HG03469 (cell line): ENCODE results near the gene FAM161B.

Experiments used
- ATAC-seq: cut with Tn5 transposase; IDR thresholded peaks from one replicate; pipeline ENCODE4 v1.9.1; 2021; ENCODE audit warnings: mild to moderate bottlenecking, moderate library complexity, moderate number of reproducible peaks; ENCODE audit not compliant: unreplicated experiment

FAM161B gene

DNA sequence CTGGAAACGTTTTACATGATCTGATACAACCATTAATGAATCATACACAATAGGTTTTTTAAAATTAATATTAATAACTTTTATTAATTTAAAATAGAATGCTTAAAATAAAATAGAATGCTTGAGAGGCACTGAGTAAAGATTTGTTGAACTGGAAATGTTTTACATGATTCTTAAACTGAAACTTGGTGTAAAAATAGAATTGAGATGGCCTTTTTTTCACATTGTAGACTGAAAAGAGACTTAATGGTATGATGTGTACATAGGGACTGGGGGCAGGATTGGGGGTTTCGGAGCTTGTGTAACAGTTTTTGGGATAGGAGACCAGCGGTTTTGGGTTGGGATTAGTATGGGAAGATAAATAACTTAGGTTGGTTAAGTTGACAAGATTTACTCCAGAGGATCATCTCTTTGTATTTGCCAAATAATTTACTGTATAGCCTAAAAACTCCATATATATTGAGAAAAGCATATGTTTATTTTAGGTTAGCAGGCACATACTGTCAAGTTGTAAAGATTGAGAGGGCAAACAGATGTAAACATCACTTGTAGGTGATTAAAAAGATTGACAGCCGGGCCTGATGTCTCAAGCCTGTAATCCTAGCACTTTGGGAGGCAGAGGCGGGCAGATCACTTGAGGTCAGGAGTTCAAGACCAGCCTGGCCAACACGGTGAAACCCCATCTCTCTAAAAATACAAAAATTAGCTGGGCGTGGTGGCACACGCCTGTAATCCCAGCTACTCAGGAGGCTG, 65.3 kb downstream of the FAM161B start:
- ATAC-seq = no peak
